Smooth muscle cell (in vitro differentiated cells): ENCODE measurements around the gene DCAF12L1. TPM values are rescaled to one million over a fixed set of nuclear protein-coding genes. Genes with fewer than 3 reads are reported as not detected.

Experiments used
- polyA plus RNA-seq: library from polyadenylated mRNA; unstranded; fragments of >200 nt; fragmentation: Nextera tagmentation; extraction: Ambion mirVana; gene quantifications from 2 replicates; pipeline ENCODE4 v1.2.1, GENCODE V29; 2016
- small RNA-seq: library from RNA; depleted of rRNA; stranded (forward); fragments of <200 nt; gene quantifications from one replicate; pipeline ENCODE3, GENCODE V24; 2014
- total RNA-seq: library from RNA; depleted of rRNA; stranded (reverse); fragments of >200 nt; gene quantifications from 2 replicates; pipeline ENCODE4 v1.2.3, GENCODE V29; 2014

Gene DCAF12L1
- total and polyA plus RNA-seq, 2 experiments from 2014 or later: not detected

Small RNA genes within 50 kb of the gene (small RNA-seq; reads per million reads assigned to genes)
- gene Z69908.1: 0.08 reads per million
